ENCODE data around the gene SLC27A4. TPM values are rescaled to one million over a fixed set of nuclear protein-coding genes. Genes with fewer than 3 reads are reported as not detected.

The SLC27A4 gene
- total and polyA plus RNA-seq, 2 of the 13 experiments (the other 11 are each of a cell fraction or from before 2014, with no cell fraction given) = 10.6 to 18.8 TPM

DNA sequence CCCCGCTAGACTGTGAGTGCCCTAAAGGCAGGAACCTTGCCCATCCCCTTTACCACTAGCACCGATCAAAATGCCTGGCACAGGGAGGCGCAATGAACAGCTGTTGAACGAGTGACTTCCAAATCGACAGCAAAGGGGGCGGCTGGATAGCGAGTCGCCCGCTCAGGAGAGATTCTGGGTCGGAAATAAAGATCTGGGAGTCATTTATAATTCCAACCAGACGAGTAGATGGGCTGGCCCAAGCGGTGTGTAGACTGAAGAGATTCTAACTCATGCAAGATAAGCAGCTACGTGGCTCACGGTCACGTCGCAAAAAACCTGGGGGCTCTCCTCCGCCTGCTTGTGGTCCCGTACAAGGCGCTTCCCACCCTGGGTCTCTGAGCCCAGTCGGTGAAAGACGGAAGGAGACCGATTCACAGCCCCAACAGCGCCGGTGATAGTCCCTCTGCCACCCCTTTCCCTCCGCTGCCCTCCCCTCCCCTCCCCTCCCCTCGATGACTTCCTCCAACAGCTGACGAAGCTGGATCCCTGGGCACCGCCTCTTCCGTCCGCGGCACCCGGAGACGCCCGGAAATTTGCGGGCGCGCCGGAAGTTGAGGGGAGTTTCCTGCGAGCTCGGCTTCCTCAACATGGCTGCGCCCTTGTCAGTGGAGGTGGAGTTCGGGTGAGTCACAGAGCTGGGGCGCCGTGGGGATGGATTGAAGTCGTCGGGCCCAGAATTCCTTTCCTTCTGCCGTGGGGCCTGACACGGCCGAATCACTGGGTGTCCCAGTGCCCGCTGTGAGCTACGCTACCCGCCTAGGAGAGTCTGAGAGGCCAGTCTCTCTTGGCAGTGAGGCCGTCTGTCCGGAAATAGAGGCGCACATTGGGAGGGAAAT is 30.7 kb downstream of the SLC27A4 start, which contains the start of gene URM1 (continued):
- TF ChIP-seq AKNA (CRISPR knock-in tag; IDR thresholded peaks at IDR 0.05; ENCODE audit: borderline replicate concordance) = no peak
- TF ChIP-seq, protein P1, sequence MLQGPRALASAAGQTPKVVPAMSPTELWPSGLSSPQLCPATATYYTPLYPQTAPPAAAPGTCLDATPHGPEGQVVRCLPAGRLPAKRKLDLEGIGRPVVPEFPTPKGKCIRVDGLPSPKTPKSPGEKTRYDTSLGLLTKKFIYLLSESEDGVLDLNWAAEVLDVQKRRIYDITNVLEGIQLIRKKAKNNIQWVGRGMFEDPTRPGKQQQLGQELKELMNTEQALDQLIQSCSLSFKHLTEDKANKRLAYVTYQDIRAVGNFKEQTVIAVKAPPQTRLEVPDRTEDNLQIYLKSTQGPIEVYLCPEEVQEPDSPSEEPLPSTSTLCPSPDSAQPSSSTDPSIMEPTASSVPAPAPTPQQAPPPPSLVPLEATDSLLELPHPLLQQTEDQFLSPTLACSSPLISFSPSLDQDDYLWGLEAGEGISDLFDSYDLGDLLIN (CRISPR knock-in tag; IDR thresholded peaks at IDR 0.05; ENCODE audit: borderline replicate concordance) = no peak
- no peak for TF ChIP-seq SUZ12 (IDR thresholded peaks at IDR 0.05; ENCODE audit: low read depth, low read length)
- no peak; the same call in 1 of the 2 replicates for TF ChIP-seq TARDBP (CRISPR knock-in tag; IDR thresholded peaks at IDR 0.05)
- TF ChIP-seq PCBP1 (IDR thresholded peaks at IDR 0.05; ENCODE audit: borderline replicate concordance, low read depth, low read length) = peak; percentile 83; the same call in 1 of the 2 replicates
- no peak for TF ChIP-seq ATF4 (CRISPR knock-in tag; IDR thresholded peaks at IDR 0.05)
- no peak for TF ChIP-seq ZNF207 (IDR thresholded peaks at IDR 0.05; ENCODE audit: borderline replicate concordance)
- TF ChIP-seq TCF7 (IDR thresholded peaks at IDR 0.05; ENCODE audit: low read depth) = no peak
- no peak for TF ChIP-seq FOXJ3 (CRISPR knock-in tag; IDR thresholded peaks at IDR 0.05; ENCODE audit: borderline replicate concordance)
- TF ChIP-seq HMG20B (CRISPR knock-in tag; conservative IDR thresholded peaks at IDR 0.05) = no peak
- TF ChIP-seq KLF6 (CRISPR knock-in tag; IDR thresholded peaks at IDR 0.05) = no peak
- no peak for TF ChIP-seq ZNF460 (CRISPR knock-in tag; IDR thresholded peaks at IDR 0.05; ENCODE audit: borderline replicate concordance)
- peak; percentile 70; the same call in 1 of the 2 replicates for TF ChIP-seq NR2C2 (CRISPR knock-in tag; IDR thresholded peaks at IDR 0.05; ENCODE audit: borderline replicate concordance)
- peak; percentile 54 for TF ChIP-seq SRSF1 (optimal IDR thresholded peaks at IDR 0.05; ENCODE audit: low read depth, low read length)
- TF ChIP-seq RELA (CRISPR knock-in tag; IDR thresholded peaks at IDR 0.05) = no peak
- no peak for TF ChIP-seq ZFP36L1 (CRISPR knock-in tag; IDR thresholded peaks at IDR 0.05)
- TF ChIP-seq ZNF792 (CRISPR knock-in tag; IDR thresholded peaks at IDR 0.05) = no peak; the same call in 1 of the 2 replicates
- no peak for TF ChIP-seq REPIN1 (CRISPR knock-in tag; IDR thresholded peaks at IDR 0.05; ENCODE audit: borderline replicate concordance, low read depth)
- TF ChIP-seq MXD4 (CRISPR knock-in tag; IDR thresholded peaks at IDR 0.05) = peak; percentile 28; the same call in 1 of the 2 replicates
- TF ChIP-seq ZNF7 (CRISPR knock-in tag; IDR thresholded peaks at IDR 0.05) = no peak
- TF ChIP-seq ZNF382 (CRISPR knock-in tag; IDR thresholded peaks at IDR 0.05; ENCODE audit: borderline replicate concordance) = no peak
- peak; percentile 73 for TF ChIP-seq ZNF563 (CRISPR knock-in tag; IDR thresholded peaks at IDR 0.05)
- 0 out of 2 replicates have a peak, but pooled peaks have one; percentile 33 for TF ChIP-seq ZNF329 (CRISPR knock-in tag; IDR thresholded peaks at IDR 0.05; ENCODE audit: low read depth)
- no peak for TF ChIP-seq ZNF577 (CRISPR knock-in tag; IDR thresholded peaks at IDR 0.05; ENCODE audit: borderline replicate concordance, low read depth)
